ENCODE measurements around the gene MMP26.

DNA sequence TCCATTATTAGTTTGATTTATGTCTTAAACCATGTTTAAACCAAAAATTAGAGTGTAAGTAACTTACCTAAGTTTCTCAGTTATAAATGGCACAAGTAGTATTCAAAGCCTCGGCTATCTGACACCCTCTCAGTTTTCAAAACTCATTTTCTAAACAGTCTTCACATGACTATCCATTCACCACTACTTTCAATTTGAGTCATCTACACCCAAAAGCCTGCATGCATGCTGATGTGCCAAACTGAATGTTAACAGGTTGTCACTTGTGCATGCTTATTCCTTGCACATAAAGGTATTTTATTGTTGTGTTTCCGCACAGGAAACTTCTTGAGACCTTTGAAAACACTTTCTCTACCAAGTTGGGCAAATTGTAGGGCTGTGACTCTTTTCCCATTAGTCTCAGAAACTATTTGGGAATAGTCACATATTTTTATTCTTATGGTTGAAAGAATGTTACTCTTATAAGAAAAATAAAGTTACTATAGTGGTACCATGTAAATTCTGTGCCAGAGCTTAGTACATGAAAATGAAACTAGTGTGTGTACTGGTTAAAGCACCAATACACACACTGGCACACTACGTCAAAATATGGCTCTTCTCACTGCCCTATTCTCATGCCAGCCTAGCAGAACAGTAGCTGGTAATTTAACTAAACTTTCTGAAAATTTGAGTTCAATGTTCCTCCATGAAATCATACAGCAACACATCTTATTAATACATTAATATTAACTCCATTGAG is 4.7 kb upstream of the MMP26 start:
- TF ChIP-seq, protein P1, sequence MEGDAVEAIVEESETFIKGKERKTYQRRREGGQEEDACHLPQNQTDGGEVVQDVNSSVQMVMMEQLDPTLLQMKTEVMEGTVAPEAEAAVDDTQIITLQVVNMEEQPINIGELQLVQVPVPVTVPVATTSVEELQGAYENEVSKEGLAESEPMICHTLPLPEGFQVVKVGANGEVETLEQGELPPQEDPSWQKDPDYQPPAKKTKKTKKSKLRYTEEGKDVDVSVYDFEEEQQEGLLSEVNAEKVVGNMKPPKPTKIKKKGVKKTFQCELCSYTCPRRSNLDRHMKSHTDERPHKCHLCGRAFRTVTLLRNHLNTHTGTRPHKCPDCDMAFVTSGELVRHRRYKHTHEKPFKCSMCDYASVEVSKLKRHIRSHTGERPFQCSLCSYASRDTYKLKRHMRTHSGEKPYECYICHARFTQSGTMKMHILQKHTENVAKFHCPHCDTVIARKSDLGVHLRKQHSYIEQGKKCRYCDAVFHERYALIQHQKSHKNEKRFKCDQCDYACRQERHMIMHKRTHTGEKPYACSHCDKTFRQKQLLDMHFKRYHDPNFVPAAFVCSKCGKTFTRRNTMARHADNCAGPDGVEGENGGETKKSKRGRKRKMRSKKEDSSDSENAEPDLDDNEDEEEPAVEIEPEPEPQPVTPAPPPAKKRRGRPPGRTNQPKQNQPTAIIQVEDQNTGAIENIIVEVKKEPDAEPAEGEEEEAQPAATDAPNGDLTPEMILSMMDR (conservative IDR thresholded peaks at IDR 0.05), result no peak
- TF ChIP-seq EZH2 (IDR thresholded peaks at IDR 0.05; ENCODE audit: low read depth), result no peak

Measured in PC-9 (cell line).